SH-SY5Y (cell line): Measurements from ENCODE around the gene AGAP1.

Experiments used
- GATA2 ChIP-seq: IDR thresholded peaks from 2 replicates; pipeline ENCODE4 v1.6.1; 2011; ENCODE audit warnings: mild to moderate bottlenecking, low read depth, low read length
- GATA3 ChIP-seq: IDR thresholded peaks from 2 replicates; pipeline ENCODE4 v1.6.1; 2011; ENCODE audit warnings: low read depth, mild to moderate bottlenecking, low read length, moderate library complexity

GRCh38 chr2:235776531-235776930 is 282.7 kb downstream of the AGAP1 start:
- TF ChIP-seq GATA2 (no peak), GATA3 (no peak)
